Gastrocnemius medialis (tissue), 4 donors: ENCODE measurements around the gene PBX1. TPM values are rescaled to one million over a fixed set of nuclear protein-coding genes. Genes with fewer than 3 reads are reported as not detected.

ENCODE experiments used
- ATAC-seq, 2 donors: fragments of 150-250 bp; one replicate each; pipeline ENCODE4 v1.9.1; 2016
- DNase-seq, 2 donors: peaks; one replicate each; pipeline ENCODE4 v3.0.0-alpha.2; 2019
- H3K27ac ChIP-seq, 4 donors: fragments of 200-600 bp; sonication (generic); 1 replicate in 1 of 4; 2 replicates in 3 of 4; pipeline ENCODE4 v1.5.1; 2016 to 2018; ENCODE audit warnings: mild to moderate bottlenecking in 2 of 4, moderate library complexity in 1 of 4
- H3K27me3 ChIP-seq, 3 donors: fragments of 200-600 bp; sonication (generic) in 2 of 3; 1 replicate in 1 of 3; 2 replicates in 2 of 3; pipeline versions ENCODE4 v1.5.1 to v1.6.0; 2016 to 2019; ENCODE audit warnings: mild to moderate bottlenecking in 1 of 3, moderate library complexity in 1 of 3
- H3K36me3 ChIP-seq, 2 donors: fragments of 200-600 bp; sonication (generic) in 1 of 2; one replicate each; pipeline ENCODE4 v1.5.1; 2017 to 2018
- H3K4me1 ChIP-seq, 2 donors: fragments of 200-600 bp; sonication (generic) in 1 of 2; one replicate each; pipeline ENCODE4 v1.5.1; 2016 to 2017; ENCODE audit warnings: mild to moderate bottlenecking in 2 of 2
- H3K4me3 ChIP-seq, 4 donors: fragments of 200-600 bp; sonication (generic) in 3 of 4; 1 replicate in 1 of 4; 2 replicates in 3 of 4; pipeline ENCODE4 v1.5.1; 2016 to 2019; ENCODE audit warnings: mild to moderate bottlenecking in 2 of 4
- H3K9me3 ChIP-seq, 3 donors: fragments of 200-600 bp; sonication (generic) in 2 of 3; 1 replicate in 1 of 3; 2 replicates in 2 of 3; pipeline ENCODE4 v1.5.1; 2016 to 2019
- POLR2A ChIP-seq, 2 donors: fragments of 450-650 bp; IDR thresholded peaks; one replicate each; pipeline ENCODE4 v1.6.1; 2017; ENCODE audit warnings: antibody characterized with exemption in 2 of 2, mild to moderate bottlenecking in 2 of 2, moderate library complexity in 2 of 2
- in situ Hi-C, 4 donors: fragments of 200-750 bp; cut with MboI; loops; one replicate each; pipeline versions ENCODE4 v1.15.0 to v1.8.0; 2017; ENCODE audit warnings: low sequenced_read_pairs in 4 of 4
- intact Hi-C: fragments of 100-400 bp; cut with DNase I; formaldehyde crosslinking; loops from one replicate; pipeline ENCODE4 v1.15.1; 2023; ENCODE audit warnings: low total_unique reads
- total RNA-seq, 4 donors: library from RNA; depleted of rRNA; stranded (reverse); fragments of >200 nt; gene quantifications; one replicate each; pipeline versions ENCODE4 v1.1.0 to v1.2.3, GENCODE V29; 2016
- TF ChIP-seq, protein P1 (sequence below), 5 experiments: fragments of 450-650 bp in 3 of 5; fragments of 200-600 bp in 2 of 5; sonication (generic) in 2 of 5; IDR thresholded peaks in 4 of 5; conservative IDR thresholded peaks in 1 of 5; 1 replicate in 4 of 5; 2 replicates in 1 of 5; pipeline ENCODE4 v1.5.1; 2016 to 2019; ENCODE audit warnings: antibody characterized with exemption in 5 of 5, mild to moderate bottlenecking in 3 of 5, moderate library complexity in 3 of 5

PBX1 gene
- total RNA-seq, 4 donors from 2014 or later: 21.7 to 36.5 (median 29.0) TPM

DNA sequence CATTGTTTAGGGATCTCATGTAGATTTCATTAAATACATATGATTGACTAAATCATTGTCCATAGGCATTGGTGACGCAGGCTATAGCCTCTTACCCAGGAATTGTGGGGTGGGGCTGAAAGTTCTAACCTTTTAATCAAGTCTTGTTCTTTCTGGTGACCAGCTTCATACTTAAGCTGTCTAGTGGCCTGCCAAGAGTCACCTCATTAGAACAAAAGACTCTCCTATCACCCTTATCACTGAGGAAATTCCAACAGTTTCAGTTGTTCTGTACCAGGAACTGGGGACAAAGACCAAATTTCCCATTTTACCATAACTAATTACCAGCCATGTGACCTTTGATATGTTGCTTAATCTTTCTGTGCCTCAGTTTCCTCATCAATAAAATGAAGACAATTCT is 298.5 kb downstream of the PBX1 start:
- H3K4me3 ChIP-seq: no peak overlapping the region
- in situ Hi-C loops: no loop called here
- no peaks in the 10 kb centered on the region for H3K27me3 ChIP-seq
- ATAC-seq: no peak
- TF ChIP-seq, protein P1, sequence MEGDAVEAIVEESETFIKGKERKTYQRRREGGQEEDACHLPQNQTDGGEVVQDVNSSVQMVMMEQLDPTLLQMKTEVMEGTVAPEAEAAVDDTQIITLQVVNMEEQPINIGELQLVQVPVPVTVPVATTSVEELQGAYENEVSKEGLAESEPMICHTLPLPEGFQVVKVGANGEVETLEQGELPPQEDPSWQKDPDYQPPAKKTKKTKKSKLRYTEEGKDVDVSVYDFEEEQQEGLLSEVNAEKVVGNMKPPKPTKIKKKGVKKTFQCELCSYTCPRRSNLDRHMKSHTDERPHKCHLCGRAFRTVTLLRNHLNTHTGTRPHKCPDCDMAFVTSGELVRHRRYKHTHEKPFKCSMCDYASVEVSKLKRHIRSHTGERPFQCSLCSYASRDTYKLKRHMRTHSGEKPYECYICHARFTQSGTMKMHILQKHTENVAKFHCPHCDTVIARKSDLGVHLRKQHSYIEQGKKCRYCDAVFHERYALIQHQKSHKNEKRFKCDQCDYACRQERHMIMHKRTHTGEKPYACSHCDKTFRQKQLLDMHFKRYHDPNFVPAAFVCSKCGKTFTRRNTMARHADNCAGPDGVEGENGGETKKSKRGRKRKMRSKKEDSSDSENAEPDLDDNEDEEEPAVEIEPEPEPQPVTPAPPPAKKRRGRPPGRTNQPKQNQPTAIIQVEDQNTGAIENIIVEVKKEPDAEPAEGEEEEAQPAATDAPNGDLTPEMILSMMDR (IDR thresholded peaks at IDR 0.05 in 4 of 5, conservative IDR thresholded peaks at IDR 0.05 in 1 of 5): no peak
- no peak for TF ChIP-seq POLR2A (IDR thresholded peaks at IDR 0.05)
- no peaks in the 10 kb centered on the region for H3K9me3 ChIP-seq
- H3K36me3 ChIP-seq: no peaks in the 10 kb centered on the region
- no peak for DNase-seq
- intact Hi-C loops: no loop called here
- no peak overlapping the region for H3K27ac ChIP-seq
- no peaks in the 10 kb centered on the region for H3K4me1 ChIP-seq

DNA sequence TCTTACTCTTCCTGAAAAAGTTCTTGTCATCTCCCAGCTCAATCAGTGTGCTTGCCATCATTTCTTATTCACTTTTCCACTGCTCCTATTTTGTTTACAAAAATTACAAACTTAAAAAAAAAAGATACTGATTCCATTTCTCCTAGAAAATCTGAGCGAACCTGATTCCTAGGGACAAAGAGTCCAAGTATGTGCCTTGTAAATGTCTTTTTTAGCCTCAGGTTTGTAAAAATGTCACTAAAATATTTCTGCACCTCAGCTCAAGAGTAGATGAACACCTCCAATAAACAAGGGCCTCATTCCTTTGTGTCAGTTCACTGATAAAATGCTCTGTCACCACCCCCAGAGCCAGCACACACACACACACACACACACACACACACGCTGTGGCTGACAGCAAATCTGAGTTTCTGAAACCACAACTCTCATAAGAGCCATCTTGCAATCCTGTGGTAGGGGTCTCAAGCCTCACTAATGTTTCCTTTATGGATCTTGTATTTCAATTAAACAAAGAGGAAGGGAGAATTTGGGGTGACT is 299.2 kb downstream of the PBX1 start:
- no peak for DNase-seq
- Histone ChIP-seq H3K36me3 (no peaks in the 10 kb centered on the region), H3K27ac (no peak overlapping the region), H3K4me1 (no peaks in the 10 kb centered on the region), H3K4me3 (no peak overlapping the region), H3K9me3 (no peaks in the 10 kb centered on the region), H3K27me3 (no peaks in the 10 kb centered on the region)
- TF ChIP-seq POLR2A (IDR thresholded peaks at IDR 0.05): no peak
- TF ChIP-seq, protein P1 (IDR thresholded peaks at IDR 0.05 in 4 of 5, conservative IDR thresholded peaks at IDR 0.05 in 1 of 5): no peak
- intact Hi-C loops (no loop called here), in situ Hi-C loops (no loop called here)
- no peak for ATAC-seq

DNA sequence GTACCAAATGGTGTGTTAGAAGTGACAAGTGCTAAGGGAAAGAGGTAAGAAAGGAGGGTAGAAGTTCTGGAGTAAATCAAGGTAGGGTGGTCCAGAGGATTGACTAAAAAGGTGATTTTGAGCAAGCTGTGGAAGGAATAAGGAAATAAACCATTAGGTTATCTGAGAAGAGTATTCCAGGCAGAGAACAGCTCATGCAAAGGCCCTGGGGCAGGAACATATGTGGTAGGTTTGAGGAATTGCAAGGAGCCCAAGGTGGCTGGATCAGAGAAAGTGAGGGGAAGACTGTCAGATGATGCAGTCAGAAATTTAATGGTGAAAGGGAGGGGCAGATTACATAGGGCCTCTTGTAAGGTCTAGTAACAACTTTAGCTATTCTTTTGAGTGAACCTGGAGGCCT is 302.6 kb downstream of the PBX1 start:
- H3K9me3 ChIP-seq: no peaks in the 10 kb centered on the region
- TF ChIP-seq, protein P1 (IDR thresholded peaks at IDR 0.05 in 4 of 5, conservative IDR thresholded peaks at IDR 0.05 in 1 of 5): no peak
- no peak for TF ChIP-seq POLR2A (IDR thresholded peaks at IDR 0.05)
- no peaks in the 10 kb centered on the region for H3K36me3 ChIP-seq
- in situ Hi-C loops: no loop called here
- H3K27ac ChIP-seq: no peak overlapping the region
- DNase-seq (no peak), ATAC-seq (no peak)
- no peaks in the 10 kb centered on the region for H3K27me3 ChIP-seq
- no peak overlapping the region for H3K4me3 ChIP-seq
- no peaks in the 10 kb centered on the region for H3K4me1 ChIP-seq
- intact Hi-C loops: no loop called here

DNA sequence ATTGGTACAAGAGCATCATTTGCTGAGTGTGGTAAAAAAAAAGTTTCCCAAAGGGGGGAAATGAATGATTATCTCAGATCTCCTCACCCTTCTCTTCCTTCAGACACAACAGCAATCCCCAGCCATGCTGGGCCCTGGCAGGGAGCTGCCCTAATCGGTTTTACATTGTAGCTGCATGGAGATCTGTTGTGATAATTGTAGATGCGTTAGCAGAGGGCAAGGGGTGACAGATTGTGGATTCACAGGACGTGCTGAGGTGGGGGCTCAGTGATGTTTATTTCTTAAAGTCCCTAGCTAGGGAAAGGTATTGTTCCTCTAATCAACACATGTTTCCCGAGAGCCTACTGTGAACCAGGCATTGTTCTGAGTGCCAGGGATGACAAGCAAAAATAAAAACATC is 304.1 kb downstream of the PBX1 start:
- H3K27ac ChIP-seq: no peak overlapping the region
- ATAC-seq (no peak), DNase-seq (no peak)
- TF ChIP-seq, protein P1 (IDR thresholded peaks at IDR 0.05 in 4 of 5, conservative IDR thresholded peaks at IDR 0.05 in 1 of 5): no peak
- TF ChIP-seq POLR2A (IDR thresholded peaks at IDR 0.05): no peak
- intact Hi-C loops: no loop called here
- in situ Hi-C loops: no loop called here
- H3K36me3 ChIP-seq: no peaks in the 10 kb centered on the region
- no peaks in the 10 kb centered on the region for H3K9me3 ChIP-seq
- H3K27me3 ChIP-seq: no peaks in the 10 kb centered on the region
- H3K4me1 ChIP-seq: no peaks in the 10 kb centered on the region
- no peak overlapping the region for H3K4me3 ChIP-seq

GRCh38 chr1:164864161-164864560 is 305.2 kb downstream of the PBX1 start:
- TF ChIP-seq POLR2A (IDR thresholded peaks at IDR 0.05): no peak
- TF ChIP-seq, protein P1 (IDR thresholded peaks at IDR 0.05 in 4 of 5, conservative IDR thresholded peaks at IDR 0.05 in 1 of 5): no peak
- no peaks in the 10 kb centered on the region for H3K36me3 ChIP-seq
- in situ Hi-C loops: no loop called here
- intact Hi-C loops: no loop called here
- H3K27me3 ChIP-seq: no peaks in the 10 kb centered on the region
- H3K27ac ChIP-seq: no peak overlapping the region
- DNase-seq: no peak
- H3K4me3 ChIP-seq: no peak overlapping the region
- no peaks in the 10 kb centered on the region for H3K4me1 ChIP-seq
- no peak for ATAC-seq
- no peaks in the 10 kb centered on the region for H3K9me3 ChIP-seq
